PC-9 (cell line): ENCODE results near the gene C2orf68. TPM values are rescaled to one million over a fixed set of nuclear protein-coding genes. Genes with fewer than 3 reads are reported as not detected.
"Not testable (repeated sequence)": the region's sequence is repeated elsewhere in the genome, so short reads cannot be mapped to it uniquely, and the experiment has no call there.

Experiments
- BruUV-seq: library from RNA; stranded (reverse); fragments of 400-500 nt; replicated peaks from 2 replicates; lab custom pipeline; 2021; lab: Mats Ljungman, UMichigan
- CTCF ChIA-PET: fragments of 300-600 bp; sonication (Branson Sonifier 250); formaldehyde crosslinking; loops from one replicate; lab custom pipeline; 2022; ENCODE audit warnings: antibody characterized with exemption; lab: Charles Lee
- POLR2A ChIA-PET: fragments of 300-600 bp; sonication (Branson Sonifier 250); formaldehyde crosslinking; loops from one replicate; lab custom pipeline; 2022; ENCODE audit warnings: antibody characterized with exemption; ENCODE audit not compliant: unreplicated experiment; lab: Charles Lee
- DNase-seq, 2 experiments: peaks; one replicate each; pipeline versions ENCODE4 v3.0.0 to v3.0.0-alpha.2; 2015 to 2022; ENCODE audit warnings: mixed read lengths in 1 of 2
- H2AFZ ChIP-seq: fragments of 200-600 bp; sonication (generic); 2 replicates; pipeline ENCODE4 v1.8.1; 2017; ENCODE audit warnings: antibody characterized with exemption
- H3F3A ChIP-seq: fragments of 200-600 bp; sonication (generic); 2 replicates; pipeline ENCODE4 v1.8.1; 2017; ENCODE audit warnings: antibody characterized with exemption, mild to moderate bottlenecking, low read depth; ENCODE audit not compliant: insufficient read depth
- H3K27ac ChIP-seq: fragments of 200-600 bp; sonication (generic); 2 replicates; pipeline ENCODE4 v1.6.1; 2016; ENCODE audit warnings: mixed run types
- H3K27me3 ChIP-seq: fragments of 200-600 bp; sonication (generic); 2 replicates; pipeline ENCODE4 v1.6.1; 2016; ENCODE audit warnings: low read depth, mixed run types; ENCODE audit not compliant: insufficient read depth
- H3K36me3 ChIP-seq: fragments of 200-600 bp; sonication (generic); 2 replicates; pipeline ENCODE4 v1.6.1; 2016; ENCODE audit warnings: low read depth, mixed run types
- H3K4me1 ChIP-seq: fragments of 200-600 bp; sonication (generic); replicated peaks from 2 replicates; pipeline ENCODE4 v1.6.1; 2016; ENCODE audit warnings: mixed run types; ENCODE audit not compliant: insufficient read depth
- H3K4me2 ChIP-seq: fragments of 200-600 bp; sonication (generic); 2 replicates; pipeline ENCODE4 v1.6.1; 2017; ENCODE audit warnings: mixed run types
- H3K4me3 ChIP-seq: fragments of 200-600 bp; sonication (generic); 2 replicates; pipeline ENCODE4 v1.6.1; 2016; ENCODE audit warnings: mixed run types
- H3K79me2 ChIP-seq: fragments of 200-600 bp; sonication (generic); 2 replicates; pipeline ENCODE4 v1.6.1; 2017; ENCODE audit warnings: low read depth, mixed run types
- H3K9me2 ChIP-seq: fragments of 200-600 bp; sonication (generic); 2 replicates; pipeline ENCODE4 v1.8.1; 2017; ENCODE audit warnings: mild to moderate bottlenecking; ENCODE audit not compliant: insufficient read depth
- H3K9me3 ChIP-seq: fragments of 200-600 bp; sonication (generic); 2 replicates; pipeline ENCODE4 v1.8.1; 2016; ENCODE audit warnings: low read depth; ENCODE audit not compliant: insufficient read depth
- H4K20me1 ChIP-seq: fragments of 200-600 bp; sonication (generic); 2 replicates; pipeline ENCODE4 v1.8.1; 2017; ENCODE audit not compliant: insufficient read depth
- EZH2 ChIP-seq: fragments of 200-600 bp; sonication (generic); IDR thresholded peaks from 2 replicates; pipeline ENCODE4 v1.8.0; 2017; ENCODE audit warnings: antibody characterized with exemption, low read depth
- intact Hi-C: fragments of 100-400 bp; cut with micrococcal nuclease; formaldehyde crosslinking; loops from one replicate; pipeline ENCODE4 v1.10.0; 2022; ENCODE audit not compliant: unreplicated experiment
- total RNA-seq: library from RNA; stranded (reverse); gene quantifications from 2 replicates; pipeline ENCODE4 v1.2.3, GENCODE V29; 2021
- TF ChIP-seq, protein P1 (sequence below): fragments of 200-600 bp; sonication (generic); conservative IDR thresholded peaks from 2 replicates; pipeline ENCODE4 v1.6.1; 2017; ENCODE audit warnings: mixed run types, antibody characterized with exemption, mild to moderate bottlenecking, moderate library complexity

Gene C2orf68
- total RNA-seq, 1 experiment from 2014 or later: 48.6 TPM

GRCh38 chr2:85606116-85606455 lies 5.8 kb downstream of the C2orf68 start:
- peaks cover 74% of the 10 kb centered on the region for H3K4me1 ChIP-seq
- no peaks in the 10 kb centered on the region for H3K9me3 ChIP-seq
- DNase-seq: no peak
- peak overlapping the region; percentile 82 for H3K4me2 ChIP-seq
- peak overlapping the region; percentile 99 for H3K27ac ChIP-seq
- peaks cover 19% of the 10 kb centered on the region for H3K36me3 ChIP-seq
- no peak overlapping the region for H2AFZ ChIP-seq
- no peaks in the 10 kb centered on the region for H3K9me2 ChIP-seq
- no peaks in the 10 kb centered on the region for H3K27me3 ChIP-seq
- intact Hi-C loops: no loop called here
- CTCF ChIA-PET: no interaction called here
- POLR2A ChIA-PET: no interaction called here
- 0 out of 2 replicates have a peak overlapping the region, but pooled peaks have one; percentile 59 for H3K4me3 ChIP-seq
- peaks cover 74% of the 10 kb centered on the region for H3F3A ChIP-seq
- no peaks in the 10 kb centered on the region for H4K20me1 ChIP-seq
- TF ChIP-seq EZH2: no peak
- TF ChIP-seq, protein P1, sequence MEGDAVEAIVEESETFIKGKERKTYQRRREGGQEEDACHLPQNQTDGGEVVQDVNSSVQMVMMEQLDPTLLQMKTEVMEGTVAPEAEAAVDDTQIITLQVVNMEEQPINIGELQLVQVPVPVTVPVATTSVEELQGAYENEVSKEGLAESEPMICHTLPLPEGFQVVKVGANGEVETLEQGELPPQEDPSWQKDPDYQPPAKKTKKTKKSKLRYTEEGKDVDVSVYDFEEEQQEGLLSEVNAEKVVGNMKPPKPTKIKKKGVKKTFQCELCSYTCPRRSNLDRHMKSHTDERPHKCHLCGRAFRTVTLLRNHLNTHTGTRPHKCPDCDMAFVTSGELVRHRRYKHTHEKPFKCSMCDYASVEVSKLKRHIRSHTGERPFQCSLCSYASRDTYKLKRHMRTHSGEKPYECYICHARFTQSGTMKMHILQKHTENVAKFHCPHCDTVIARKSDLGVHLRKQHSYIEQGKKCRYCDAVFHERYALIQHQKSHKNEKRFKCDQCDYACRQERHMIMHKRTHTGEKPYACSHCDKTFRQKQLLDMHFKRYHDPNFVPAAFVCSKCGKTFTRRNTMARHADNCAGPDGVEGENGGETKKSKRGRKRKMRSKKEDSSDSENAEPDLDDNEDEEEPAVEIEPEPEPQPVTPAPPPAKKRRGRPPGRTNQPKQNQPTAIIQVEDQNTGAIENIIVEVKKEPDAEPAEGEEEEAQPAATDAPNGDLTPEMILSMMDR: no peak
- no TSS peak for BruUV-seq
- H3K79me2 ChIP-seq: peaks cover 70% of the 10 kb centered on the region

DNA sequence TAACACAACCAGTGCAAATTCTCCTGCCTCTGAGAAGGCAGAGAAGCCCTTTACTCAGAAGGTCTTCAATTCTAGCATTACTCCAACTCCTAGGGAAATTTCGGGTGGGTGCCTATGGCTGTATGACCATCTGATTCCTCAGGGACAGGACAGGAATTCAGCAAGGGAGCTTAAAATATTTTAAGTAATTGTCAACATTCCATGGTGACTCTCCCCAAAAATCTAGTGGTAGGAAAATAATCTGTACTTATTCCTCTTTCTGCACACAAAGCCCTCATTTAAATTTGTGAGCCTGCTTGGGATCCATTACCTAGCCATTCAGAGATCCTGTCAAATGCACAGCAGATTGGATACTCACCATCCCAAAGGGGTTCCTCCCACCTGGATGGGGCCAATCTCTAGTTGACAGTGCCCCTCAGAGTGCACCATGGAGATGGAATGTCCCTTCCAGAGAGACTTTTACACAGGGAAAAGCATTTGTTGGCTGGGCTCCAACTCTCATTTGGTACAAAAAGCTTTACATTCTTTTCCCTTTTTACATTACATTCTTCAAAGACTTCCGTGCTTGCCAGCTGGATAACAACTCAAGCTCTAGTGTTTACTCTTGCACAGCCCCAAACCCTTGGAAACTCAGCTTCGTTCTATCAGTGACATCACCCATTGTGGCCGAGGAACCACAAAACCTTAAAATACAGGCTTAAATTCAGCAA lies 6.3 kb downstream of the C2orf68 start:
- H3K27me3 ChIP-seq: no peaks in the 10 kb centered on the region
- no peaks in the 10 kb centered on the region for H3K9me2 ChIP-seq
- H3K27ac ChIP-seq: peak overlapping the region; percentile 99
- H3K36me3 ChIP-seq: peaks cover 19% of the 10 kb centered on the region
- no TSS peak for BruUV-seq
- peaks cover 74% of the 10 kb centered on the region for H3K4me1 ChIP-seq
- TF ChIP-seq, protein P1: no peak
- TF ChIP-seq EZH2: no peak
- peaks cover 76% of the 10 kb centered on the region for H3F3A ChIP-seq
- intact Hi-C loops: no loop called here
- peaks cover 65% of the 10 kb centered on the region for H3K79me2 ChIP-seq
- peak in 1 of 2 experiments; percentile 49 for DNase-seq
- H3K9me3 ChIP-seq: no peaks in the 10 kb centered on the region
- ChIA-PET POLR2A (interaction anchor here (0.6 kb wide), 1 partner anchor 44 kb away, joined by 13 read pairs; the partner anchor contains the start of gene GGCX), CTCF (interaction anchor here (0.6 kb wide), 1 partner anchor 197 kb away, joined by 11 read pairs; no protein-coding TSS in a partner anchor)
- peak overlapping the region; percentile 59; the same call in 1 of the 2 replicates for H3K4me3 ChIP-seq
- H3K4me2 ChIP-seq: peak overlapping the region; percentile 82
- H4K20me1 ChIP-seq: no peaks in the 10 kb centered on the region
- no peak overlapping the region for H2AFZ ChIP-seq

DNA sequence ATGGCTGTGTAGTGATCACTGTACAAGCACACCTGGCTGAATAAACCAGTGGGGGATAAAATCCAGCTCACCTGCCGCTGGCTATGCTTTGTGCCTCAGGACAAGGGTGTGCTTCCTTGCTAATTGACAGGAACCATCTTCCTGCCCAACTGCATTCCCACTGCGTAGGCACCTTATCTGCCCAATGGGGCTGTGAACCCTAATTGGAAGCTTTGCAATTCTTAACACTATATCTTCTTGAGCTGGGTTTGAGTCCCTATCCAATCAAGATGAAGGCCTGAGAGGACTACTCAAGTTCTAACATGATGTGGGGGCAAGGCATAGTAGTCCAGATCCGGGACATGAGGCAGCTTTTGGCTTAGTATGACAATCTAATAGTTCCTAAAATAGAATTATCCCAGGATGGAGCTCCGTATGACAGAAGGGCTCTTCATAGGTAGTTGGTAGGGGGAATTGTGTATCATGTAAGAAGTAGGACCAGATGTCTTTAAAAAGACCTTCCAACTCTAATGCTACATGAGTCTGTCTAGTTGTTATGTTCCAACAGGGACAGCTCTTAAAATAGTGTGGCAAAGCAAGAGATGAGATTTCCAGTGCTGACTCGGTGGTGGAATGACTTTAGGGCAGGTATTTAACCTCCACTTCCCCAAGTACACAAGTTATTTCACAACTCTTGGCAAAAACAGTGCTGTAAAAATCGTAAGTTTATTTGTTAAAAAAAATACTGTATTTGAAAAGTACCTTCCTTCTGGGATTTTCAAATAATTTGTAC lies 7.1 kb downstream of the C2orf68 start:
- TF ChIP-seq, protein P1: no peak
- TF ChIP-seq EZH2: no peak
- peaks cover 66% of the 10 kb centered on the region for H3K4me1 ChIP-seq
- peaks cover 19% of the 10 kb centered on the region for H3K36me3 ChIP-seq
- intact Hi-C loops: loop anchor here (5.0 kb wide), 1 partner anchor 42 kb away; the partner anchor contains the start of gene GGCX
- peak overlapping the region; percentile 99 for H3K27ac ChIP-seq
- peaks cover 57% of the 10 kb centered on the region for H3K79me2 ChIP-seq
- no peak overlapping the region for H2AFZ ChIP-seq
- ChIA-PET POLR2A (interaction anchor here (0.5 to 0.6 kb wide), 3 partner anchors 12 to 43 kb away, joined by 3 to 13 read pairs (median 3); partner anchors contain the start of gene GGCX), CTCF (interaction anchor here (0.6 kb wide), 1 partner anchor 198 kb away, joined by 11 read pairs; no protein-coding TSS in a partner anchor)
- peak overlapping the region; percentile 82 for H3K4me2 ChIP-seq
- no peaks in the 10 kb centered on the region for H3K9me2 ChIP-seq
- H3K9me3 ChIP-seq: no peaks in the 10 kb centered on the region
- H3F3A ChIP-seq: peaks cover 68% of the 10 kb centered on the region
- H3K27me3 ChIP-seq: no peaks in the 10 kb centered on the region
- H4K20me1 ChIP-seq: no peaks in the 10 kb centered on the region
- peak overlapping the region; percentile 59 for H3K4me3 ChIP-seq
- no TSS peak for BruUV-seq
- peak in 1 of 2 experiments; percentile 64 for DNase-seq

DNA sequence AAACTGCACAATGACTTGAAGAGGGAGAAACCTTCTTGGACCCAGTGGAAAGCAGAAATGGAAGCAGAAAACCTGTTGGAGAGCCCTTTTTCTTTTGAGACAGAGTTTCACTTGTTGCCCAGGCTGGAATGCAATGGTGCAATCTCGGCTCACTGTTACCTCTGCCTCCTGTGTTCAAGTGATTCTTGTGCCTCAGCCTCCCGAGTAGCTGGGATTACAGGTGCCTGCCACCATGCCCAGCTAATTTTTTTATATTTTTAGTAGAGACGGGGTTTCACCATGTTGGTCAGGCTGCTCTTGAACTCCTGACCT lies 7.8 kb downstream of the C2orf68 start:
- Histone ChIP-seq H3K4me1 (peaks cover 59% of the 10 kb centered on the region), H3K27ac (peak overlapping the region; percentile 99), H3F3A (peaks cover 61% of the 10 kb centered on the region), H3K79me2 (peaks cover 51% of the 10 kb centered on the region), H3K4me3 (peak overlapping the region; percentile 59), H3K4me2 (peak overlapping the region; percentile 82), H3K36me3 (peaks cover 19% of the 10 kb centered on the region)
- not testable (repeated sequence) for H3K9me3 ChIP-seq, H2AFZ ChIP-seq, DNase-seq, H4K20me1 ChIP-seq, H3K27me3 ChIP-seq, H3K9me2 ChIP-seq, BruUV-seq
- ChIA-PET POLR2A (interaction anchor here (0.5 to 0.6 kb wide), 2 partner anchors 42 to 251 kb away, joined by 3 to 12 read pairs; no protein-coding TSS in a partner anchor), CTCF (interaction anchor here (0.6 kb wide), 1 partner anchor 15 kb away, joined by 5 read pairs; no protein-coding TSS in a partner anchor)
- intact Hi-C loops: loop anchor here (5.0 kb wide), 1 partner anchor 42 kb away; the partner anchor contains the start of gene GGCX
